Hypothalamus (tissue), 51 donors: ENCODE data around the gene MARK1.
"Not testable (repeated sequence)": the region's sequence is repeated elsewhere in the genome, so short reads cannot be mapped to it uniquely, and the experiment has no call there.

Experiments used
- DNase-seq, 51 donors: peaks; one replicate each; lab custom pipeline; 2025; lab: John Stamatoyannopoulos, UW

The MARK1 gene

DNA sequence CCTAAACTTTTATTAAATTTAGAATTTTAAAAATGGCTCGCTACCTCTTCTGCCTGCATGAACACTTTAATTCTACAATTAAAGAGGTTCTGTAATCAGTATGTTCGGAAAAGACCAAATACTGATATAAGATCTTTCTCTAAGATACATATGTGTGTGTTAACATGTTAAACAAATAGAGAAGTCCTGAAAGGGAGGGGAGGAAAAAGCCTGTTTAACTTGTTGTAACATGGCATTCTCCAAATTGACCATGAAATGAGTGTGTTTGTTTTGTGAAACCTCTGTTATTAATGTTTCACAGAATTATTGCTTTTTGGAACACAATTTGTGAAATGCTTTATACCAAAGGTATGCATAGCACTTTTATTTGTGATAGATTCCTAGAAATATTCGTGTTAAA lies 77.0 kb downstream of the MARK1 start:
- no peak for DNase-seq

DNA sequence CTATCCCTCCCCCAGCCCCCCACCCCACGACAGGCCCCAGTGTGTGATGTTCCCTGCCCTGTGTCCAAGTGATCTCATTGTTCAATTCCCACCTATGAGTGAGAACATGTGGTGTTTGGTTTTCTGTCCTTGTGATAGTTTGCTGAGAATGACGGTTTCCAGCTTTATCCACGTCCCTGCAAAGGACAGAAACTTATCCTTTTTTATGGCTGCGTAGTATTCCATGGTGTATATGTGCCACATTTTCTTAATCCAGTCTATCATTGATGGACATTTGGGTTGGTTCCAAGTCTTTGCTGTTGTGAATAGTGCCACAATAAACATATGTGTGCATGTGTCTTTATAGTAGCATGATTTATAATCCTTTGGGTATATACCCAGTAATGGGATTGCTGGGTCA lies 77.7 kb downstream of the MARK1 start:
- DNase-seq: not testable (repeated sequence)

DNA sequence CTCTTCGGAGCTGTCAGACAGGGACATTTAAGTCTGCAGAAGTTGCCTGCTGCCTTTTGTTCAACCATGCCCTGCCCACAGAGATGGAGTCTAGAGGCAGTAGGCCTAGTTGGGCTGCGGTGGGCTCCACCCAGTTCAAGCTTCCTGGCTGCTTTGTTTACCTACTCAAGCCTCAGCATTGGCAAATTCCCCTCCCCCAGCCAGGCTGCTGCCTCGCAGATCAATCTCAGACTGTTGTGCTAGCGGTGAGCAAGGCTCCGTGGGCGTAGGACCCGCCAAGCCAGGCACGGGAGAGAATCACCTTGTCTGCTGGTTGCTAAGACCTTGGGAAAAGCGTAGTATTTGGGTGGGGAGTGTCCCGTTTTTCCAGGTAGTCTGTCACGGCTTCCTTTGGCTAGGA lies 83.2 kb downstream of the MARK1 start:
- DNase-seq: not testable (repeated sequence)

DNA sequence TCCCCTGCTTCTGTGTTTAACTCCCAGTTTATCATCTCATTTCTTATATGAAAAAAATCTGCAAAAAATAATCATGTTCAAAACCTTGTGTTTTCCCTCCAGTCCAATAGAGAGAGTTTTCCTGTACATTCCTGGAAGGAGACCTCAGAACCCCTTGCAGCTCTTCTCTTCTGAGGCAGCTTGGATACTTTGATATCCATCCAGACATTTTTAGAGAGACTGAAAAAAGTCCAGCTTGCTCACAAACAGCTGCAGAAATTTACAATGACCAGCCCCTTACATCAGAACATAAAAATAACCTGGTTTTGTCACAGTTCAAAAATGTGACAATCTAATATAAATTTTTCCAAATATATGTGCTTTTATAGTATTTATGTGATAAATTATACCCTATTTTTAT lies 88.9 kb downstream of the MARK1 start:
- no peak for DNase-seq

DNA sequence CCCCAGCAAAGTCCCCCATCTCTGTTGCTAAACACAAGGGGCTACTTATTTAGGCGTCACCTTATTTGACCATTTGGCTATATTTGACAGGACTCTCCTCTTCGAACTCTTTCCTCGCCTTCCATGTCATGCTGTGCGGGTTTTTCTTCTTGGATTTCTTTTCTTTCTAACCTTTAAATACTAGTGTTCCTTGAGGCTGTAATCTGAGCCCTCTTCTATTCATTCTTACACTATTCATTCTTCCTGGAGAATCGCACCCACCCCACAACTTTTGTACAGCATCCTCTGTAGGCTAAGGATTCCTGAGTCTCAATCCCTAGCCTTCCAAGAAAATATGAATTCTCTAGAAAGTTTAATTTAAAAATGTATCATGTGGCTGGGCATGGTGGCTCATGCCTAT lies 100.5 kb downstream of the MARK1 start:
- no peak for DNase-seq

DNA sequence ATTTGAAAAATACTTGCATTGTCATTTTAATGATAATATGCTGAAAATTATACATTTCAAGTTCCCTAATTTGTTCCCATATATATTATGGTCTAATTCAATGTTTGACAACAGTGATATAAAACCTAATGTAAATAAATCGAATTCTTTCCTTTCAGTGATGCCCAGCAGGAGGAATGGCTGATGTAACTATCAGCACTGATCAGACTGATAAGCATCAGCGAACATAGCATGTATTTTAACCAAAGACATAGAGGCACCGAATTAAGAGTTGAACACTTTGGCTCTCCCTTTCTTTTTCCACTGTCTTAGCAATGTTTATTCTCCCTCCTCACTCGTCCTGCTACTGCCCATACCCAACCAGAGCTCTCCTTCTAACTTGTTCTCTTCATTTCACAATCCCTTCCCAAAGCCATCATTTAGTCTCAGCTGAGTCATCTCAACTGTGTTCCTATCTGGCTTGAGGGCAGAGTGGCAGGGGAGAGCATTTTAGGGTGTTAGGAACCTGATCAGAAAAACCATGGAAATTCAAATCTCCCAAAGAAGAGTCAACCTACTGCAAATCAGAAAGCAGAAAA lies 103.4 kb downstream of the MARK1 start:
- no peak for DNase-seq

DNA sequence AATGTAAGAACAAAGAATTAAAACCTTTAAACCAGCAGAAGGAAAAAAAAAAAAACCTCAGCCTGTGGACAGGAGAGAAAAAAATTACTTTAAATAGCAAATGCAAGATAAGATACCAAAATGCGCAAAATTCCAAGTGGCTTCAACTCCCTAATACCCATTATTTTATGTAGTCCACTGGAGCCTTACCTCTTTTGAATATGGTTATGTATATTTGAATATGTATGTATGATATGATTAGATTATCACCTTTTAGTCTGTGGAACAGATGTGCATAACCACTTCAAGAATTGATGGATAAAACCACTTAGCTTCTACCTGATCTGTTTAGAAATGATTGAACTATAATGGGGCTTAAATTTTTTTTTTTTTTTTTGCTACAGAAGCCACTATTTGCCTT lies 109.8 kb downstream of the MARK1 start:
- no peak for DNase-seq

DNA sequence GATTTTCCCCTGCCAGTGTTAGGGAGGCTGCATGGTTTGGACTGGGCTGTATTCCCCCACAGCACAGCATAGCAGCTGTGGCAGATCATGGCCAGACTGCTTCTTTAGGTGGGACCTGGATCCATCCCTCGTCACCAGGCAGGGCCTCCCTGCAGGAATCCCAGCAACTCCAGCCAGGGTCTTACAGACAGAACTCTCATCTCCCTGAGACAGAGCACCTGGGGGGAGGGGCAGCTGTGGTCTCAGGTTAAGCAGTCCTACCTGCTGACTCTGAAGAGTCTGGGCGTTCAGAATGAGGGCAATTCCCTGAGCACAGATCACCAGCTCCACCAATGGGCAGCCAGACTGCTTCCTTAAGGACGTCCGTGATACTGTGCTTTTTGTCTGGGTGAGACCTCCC lies 114.3 kb downstream of the MARK1 start:
- DNase-seq: no peak

DNA sequence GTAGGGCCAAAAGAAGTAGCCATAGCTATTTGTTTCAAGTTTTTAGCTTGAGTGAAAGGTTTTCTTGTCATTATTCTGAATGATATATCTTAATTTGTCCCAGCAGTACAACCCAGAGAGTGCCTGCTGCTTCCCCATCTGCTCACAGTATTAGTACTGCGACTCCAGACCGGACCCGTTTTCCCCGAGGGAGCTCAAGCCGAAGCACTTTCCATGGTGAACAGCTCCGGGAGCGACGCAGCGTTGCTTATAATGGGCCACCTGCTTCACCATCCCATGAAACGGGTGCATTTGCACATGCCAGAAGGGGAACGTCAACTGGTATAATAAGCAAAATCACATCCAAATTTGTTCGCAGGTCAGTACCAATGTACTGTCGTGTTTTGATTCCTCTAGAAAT lies 125.1 kb downstream of the MARK1 start:
- DNase-seq: no peak

DNA sequence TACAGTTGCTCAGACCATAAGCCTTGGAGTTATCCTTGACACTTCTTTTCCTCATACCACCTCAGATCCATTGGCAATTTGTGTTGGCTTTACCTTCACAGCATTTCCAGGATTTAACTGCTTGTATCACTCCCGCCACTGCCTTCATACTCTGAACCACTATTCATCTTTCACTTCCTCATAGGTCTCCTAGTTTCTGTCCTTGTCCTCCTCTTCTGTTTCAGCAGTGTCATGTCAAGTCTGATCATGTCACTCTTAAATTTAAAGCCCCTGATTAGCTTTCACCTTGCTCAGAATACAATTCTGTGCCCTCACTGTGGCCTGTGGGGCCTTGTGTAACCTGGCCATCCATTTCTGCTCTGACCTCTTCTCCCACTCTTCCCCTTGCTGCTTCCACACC lies 127.6 kb downstream of the MARK1 start:
- DNase-seq: no peak

DNA sequence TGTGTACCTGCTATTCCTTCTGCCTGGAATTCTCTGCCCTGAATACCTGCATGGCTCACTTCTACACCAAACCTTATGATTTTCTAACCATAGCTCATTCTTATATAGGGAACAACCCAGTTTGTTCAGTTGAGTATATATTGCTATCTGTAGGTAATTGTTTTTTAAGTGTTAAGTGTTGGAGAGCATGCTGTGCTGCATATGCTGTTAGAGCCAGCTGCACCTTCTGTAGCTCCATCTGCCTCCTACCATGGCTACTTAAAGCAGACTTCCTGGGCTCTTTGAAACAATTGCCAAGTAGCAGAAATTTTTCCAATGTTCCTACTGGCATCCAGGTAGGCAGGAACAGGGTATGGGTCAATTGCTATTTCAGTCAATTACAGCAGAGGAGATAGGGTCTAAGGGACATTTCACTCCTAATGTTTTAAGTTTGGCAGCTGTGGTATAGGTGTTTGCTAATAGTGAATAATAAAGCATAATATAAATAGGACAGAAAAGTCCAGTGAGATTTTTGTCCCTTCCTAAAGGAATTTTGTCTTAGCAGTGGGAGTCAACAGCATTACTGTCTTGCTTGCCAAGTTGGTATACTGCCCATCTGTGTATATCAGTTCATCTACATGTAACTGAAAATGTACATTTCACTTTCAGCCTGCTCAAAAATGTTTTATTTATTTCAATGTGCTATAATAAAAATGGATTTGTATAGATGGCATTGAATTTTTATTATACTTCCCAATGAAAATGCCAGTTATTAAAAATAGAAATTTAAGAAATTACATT lies 128.2 kb downstream of the MARK1 start:
- no peak for DNase-seq

DNA sequence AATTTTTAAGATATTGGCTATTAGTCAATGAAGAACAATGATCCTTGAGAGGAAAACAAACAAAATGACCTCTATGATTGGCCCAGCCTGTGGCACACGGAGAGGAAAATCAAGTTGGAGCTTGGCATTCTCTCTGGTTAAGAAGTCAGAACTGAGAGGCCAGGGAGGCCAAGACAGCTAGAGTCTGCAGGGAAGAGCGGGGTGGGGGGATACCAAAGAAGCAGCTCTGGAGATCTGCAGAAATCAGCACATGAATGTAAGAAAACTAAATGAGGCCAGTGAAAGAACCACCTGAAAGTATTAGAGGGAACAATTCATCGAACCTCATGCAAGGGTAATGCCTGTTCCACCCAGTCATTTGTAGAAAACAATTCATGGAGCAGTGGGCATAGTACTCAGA lies 138.4 kb downstream of the MARK1 start:
- DNase-seq: no peak

DNA sequence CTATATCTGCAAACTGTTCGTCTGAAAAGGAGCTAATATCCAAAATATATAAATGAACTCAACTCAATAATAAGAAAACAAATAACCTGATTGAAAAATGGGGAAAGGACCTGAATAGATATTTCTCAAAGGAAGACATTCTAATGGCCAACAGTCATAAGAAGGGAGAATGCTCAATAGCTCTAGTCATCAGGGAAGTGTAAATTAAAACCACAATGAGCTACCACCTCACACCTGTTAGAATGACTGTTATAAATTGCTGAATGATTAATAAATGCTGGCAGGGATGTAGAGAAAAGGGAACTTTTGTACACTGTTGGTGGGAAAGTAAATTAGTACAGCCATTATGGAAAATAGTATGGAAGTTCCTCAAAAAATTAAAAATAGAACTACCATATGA lies 141.1 kb downstream of the MARK1 start:
- DNase-seq: no peak

DNA sequence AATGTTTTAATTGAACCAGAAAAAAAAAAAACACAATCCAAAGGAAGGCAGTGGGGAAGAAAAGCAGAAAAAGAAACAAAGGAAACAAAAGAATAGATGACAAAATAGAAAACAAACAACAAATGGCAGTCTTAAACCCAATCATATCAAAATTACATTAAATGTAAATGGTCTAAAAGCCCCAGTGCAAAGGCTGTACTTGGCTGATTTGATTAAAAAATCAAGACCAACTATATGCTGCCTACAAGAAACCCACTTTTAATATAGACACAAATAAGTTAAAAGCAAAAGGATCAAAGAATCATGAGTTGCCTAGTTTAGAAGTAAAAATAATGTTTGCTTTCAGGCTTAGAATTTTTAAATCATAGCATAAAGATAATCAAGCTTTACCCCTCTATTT lies 142.4 kb downstream of the MARK1 start:
- no peak for DNase-seq

DNA sequence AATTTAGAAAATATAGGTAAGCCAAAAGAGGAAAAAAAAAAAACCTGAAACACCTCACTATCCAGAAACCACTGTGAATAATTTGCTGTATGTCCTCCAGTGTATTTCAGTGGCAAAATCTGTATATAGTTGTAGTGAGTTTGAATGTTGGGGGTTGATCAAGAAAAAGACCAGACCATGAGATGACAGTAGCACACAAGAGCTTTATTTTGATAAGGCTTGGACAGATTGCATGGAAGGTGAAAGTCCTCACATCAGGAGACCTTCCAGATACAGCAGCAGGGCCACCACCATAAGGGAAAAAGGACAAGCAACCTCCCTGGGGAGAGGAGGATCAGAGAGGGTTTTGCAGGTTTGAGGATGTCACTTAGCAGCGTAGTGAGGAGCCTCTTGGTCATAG lies 146.0 kb downstream of the MARK1 start:
- no peak for DNase-seq

DNA sequence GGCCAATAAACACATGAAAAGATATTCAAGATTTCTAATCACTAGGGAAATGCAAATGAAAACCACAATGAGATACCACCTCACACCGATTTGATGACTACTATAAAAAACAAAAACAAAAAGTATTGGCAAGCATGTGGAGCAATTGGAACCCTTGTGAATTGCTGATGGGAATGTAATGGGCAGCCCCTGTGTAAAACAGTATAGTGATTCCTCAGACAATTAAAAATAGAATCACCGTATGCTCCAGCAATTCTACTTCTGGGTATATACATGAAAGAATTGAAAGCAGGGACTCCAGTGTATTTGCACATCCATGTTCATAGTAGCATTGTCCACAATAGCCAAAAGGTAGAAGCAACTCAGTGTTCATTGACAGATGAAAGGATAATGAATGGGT lies 149.3 kb downstream of the MARK1 start:
- no peak for DNase-seq

DNA sequence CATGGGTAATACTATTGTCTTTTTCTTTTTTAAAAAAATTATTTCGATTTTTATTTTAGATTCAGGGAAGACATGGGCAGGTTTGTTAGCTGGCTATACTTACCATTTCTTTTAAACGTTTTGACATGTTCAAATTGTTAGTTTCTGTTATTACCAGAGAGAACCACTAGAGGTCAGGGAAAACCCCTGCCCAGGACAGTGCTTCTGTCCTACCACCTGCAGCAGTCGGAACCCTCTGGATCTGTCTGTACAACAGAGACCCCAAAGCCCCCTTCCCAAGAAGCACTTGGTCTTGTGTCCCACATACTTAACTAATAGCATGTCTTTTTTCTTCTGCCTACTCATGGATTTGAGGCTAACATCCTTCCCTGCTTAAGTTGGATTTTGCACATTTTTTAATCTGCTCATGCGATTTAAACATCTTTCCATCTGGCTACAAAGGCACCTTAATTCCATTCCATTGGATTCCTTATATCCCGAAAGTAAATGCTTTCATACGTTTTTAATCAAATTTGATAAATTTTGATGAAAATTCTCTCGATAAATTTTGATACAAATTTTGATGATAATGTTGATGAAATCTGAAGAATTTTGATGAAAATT lies 152.2 kb downstream of the MARK1 start:
- DNase-seq: peak in 6 of 51 donors; percentile 1 to 10 (median 8)

DNA sequence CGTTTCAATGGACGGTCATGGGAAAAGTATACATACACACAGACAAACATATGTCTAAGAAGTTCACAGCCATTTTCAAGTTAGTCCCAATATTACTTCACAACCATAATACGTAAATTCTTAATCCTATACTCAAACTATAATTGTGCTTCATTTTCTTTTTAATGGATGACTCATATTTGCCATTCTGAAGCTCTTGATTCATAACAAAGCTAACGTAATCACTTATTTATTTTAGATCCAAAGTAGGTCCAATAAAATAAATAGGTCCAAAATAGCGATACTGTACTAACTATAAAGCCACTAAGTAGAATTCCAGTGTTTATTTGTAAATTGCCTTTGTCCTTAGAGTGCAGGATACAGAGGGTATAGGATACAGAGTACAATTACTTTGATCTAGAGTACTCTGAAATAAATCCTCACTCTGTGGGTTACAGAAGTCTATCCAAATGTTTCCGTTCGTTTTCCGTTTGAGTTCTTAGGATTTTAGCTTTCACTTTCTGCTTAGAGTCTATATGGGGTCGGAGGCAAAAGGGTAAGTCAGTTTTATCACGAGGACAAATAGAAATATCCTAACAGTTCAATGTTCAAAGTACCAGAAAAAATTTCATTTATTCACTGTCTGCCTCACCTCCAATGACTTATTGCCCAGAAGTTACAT lies 153.4 kb downstream of the MARK1 start:
- no peak for DNase-seq

DNA sequence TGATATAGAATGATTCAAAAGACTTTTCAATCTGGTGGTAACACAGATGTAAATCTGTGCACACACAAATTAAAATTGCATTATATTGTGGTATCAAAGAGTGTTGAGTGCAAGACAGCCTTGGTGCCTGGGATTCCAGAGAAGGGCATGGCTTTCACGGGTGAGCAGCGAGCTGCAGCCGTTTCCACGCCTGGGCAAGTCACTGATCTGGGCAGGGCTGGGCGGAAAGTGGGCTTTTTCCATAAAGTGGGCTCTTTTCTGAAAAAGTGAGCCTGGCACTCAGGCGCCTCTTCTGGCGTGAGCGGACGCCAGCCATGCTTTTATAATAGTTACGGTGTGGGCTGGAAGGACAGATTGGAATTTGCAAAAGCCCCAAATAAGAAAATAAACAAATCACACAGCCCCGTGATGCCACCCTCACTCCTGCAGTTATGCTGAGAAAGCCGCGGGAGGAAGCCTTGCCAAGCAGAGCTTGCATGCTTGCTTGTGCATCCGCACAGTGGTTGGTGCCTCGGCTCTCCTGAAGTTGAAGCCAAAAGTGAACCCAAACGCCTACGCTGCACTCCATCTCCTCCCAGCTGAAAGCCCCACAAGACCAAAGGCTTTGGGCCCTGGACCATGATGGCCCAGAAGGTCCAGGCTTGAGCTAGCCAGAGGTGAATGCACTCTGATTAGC lies 155.1 kb downstream of the MARK1 start:
- DNase-seq: no peak

DNA sequence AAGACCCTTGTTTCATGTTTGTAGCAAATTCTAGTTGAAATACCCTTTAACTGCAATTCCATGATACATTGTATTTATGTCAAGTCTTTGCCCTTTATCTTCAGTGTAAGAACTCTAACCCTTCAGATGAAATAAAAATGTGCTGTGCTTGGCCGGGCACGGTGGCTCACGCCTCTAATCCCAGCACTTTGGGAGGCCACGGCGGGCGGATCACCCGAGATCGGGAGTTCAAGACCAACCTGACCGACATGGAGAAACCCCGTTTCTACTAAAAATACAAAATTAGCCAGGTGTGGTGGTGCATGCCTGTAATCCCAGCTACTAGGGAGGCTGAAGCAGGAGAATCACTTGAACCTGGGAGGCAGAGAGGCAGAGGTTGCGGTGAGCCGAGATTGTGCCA lies 155.8 kb downstream of the MARK1 start:
- not testable (repeated sequence) for DNase-seq

DNA sequence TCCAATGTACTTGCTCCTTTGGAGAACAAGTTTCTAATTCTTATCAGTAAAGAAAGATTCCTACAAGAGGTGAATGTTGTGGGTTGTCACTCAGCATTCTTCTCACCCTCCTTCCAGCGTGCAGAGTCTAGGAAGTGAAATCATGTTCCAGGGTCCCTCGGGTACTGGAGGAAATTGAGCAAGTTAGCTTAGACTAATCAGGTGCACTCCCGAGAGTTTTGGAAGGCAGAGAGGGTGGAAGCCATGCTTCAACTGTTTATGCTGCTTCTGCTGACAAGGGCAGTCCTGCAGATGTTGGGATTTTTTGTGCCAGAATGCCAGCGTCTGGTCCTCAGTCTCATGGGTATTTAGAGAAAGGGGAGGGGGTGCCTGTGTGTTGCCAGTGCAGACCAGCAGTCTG lies 157.0 kb downstream of the MARK1 start:
- DNase-seq: no peak
